ENCODE measurements around the gene SSH2.
"Not testable (repeated sequence)": the region's sequence is repeated elsewhere in the genome, so short reads cannot be mapped to it uniquely, and the experiment has no call there.

The SSH2 gene

DNA sequence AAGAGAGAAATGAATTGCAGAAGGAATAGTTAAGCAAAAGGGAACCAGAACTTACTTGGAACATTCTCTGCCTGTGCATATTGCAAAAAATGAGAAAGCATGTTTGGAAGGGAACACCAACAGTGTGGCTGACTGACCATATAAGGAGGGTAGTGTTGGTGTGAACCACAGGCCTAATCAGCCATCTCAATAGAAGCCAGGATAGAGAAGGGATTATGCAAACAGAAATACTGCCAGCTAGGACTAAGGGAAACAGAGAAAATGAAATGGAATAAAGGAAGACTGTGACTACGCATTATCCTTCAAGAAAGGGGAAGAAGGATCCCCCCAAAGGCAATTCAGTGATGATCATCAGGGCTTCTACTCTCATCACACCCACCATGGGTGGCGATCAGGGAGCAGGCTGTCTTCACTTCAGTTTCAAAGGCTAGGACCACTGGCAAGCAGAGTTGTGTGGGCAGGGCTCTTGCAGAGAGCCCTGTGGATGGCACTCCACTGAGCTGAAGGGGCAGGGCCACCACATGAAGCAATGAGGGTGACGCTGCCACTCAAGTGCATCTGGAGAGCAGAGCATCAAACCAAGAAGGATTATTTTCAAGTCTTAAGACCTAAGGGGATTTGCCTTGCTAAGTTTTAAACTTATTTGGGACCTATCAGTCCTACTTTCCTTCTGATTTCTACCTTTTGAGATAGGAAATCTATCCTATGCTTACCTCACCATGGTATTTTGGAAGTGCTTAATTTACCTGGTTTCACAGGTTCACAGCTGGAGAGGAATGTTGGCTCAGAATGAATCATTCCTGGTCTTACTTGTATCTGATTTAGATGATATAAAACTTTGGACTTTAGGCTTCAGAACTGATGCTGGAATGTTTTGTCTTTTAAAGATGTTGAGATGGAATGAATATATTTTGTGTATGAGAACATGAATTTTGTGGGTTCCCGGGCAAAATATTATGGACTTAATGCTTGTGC, 140.5 kb downstream of the SSH2 start:
- DNase-seq (ENCODE audit: low read depth in 2 of 2, low spot score in 1 of 2): no peak

- no peak for DNase-seq (ENCODE audit: low read depth in 2 of 2, low spot score in 1 of 2)
These were observed 142.0 kb downstream of the SSH2 start for GRCh38 chr17:29787995-29788394.

GRCh38 chr17:29782917-29783316, 147.1 kb downstream of the SSH2 start:
- DNase-seq (ENCODE audit: low read depth in 2 of 2, low spot score in 1 of 2): no peak

DNA sequence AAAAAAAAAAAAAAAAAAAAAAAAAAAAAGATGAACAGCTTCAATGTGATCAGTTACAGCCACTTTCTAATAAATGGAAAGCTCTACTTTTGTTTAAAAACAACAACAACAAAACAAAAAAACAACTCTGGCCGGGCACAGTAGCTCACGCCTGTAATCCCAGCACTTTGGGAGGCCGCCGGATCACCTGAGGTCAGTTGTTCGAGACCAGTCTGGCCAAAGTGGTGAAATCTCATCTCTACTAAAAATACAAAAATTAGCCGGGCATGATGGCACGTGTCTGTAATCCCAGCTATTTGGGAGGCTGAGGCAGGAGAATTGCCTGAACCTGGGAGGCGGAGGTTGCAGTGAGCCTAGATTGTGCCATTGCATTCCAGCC, 150.2 kb downstream of the SSH2 start:
- not testable (repeated sequence) for DNase-seq (ENCODE audit: low read depth in 2 of 2, low spot score in 1 of 2)

DNA sequence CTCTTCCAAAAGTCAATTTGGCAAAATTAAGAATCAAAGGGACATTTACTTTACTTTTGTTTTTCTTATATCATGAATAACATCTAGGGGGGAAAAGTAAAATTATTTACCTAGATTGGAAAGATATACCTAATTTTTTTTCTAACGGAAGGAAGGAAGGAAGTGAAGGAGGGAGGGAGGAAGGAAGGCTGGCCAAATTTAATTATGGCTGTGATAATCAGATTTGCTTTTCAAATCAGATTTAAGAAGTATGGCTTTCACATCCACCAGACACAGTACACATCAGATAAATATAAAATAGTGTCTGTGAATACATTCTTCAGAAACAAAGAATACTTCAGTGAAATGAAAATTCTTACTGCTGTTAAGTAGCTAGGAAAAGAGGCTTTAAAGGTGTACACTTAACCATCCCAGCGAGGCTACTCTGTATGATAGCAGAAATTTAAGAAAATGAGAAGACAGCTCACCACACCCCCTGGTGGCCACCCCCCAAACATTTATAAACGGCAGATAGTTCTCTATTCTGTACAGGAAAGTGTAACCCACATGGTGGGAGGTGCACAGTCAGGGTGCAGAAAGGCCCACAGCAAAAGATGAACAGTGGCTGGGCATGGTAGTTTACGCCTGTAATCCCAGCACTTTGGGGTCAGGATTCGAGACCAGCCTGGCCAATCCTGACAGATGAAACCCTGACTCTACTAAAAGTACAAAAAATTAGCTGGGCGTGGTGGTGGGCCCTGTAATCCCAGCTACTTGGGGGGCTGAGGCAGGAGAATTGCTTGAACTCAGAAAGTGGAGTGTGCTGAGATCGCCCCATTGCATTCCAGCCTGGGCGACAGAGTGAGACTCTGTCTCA, 150.8 kb downstream of the SSH2 start:
- peak; percentile 62 to 69 for DNase-seq (ENCODE audit: low read depth in 2 of 2, low spot score in 1 of 2)

DNA sequence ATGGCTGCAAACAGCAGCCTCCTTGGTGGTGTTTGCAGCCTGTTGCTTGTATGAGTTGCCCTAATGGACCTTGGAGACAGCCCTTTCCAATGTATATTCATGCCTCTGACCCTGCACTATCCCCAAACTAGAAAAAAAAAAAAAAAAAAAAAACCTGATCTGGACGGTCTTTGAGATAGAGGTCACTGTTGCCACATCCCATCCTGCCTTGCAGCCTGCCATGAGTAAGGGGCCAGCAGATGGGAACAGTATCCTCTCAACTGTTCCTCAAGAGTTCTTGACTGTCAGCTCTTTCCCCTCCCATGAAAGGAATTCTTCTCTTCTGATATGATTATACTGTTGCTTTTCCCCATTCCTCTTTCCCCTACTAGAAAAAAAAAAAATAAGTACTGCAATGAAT, 152.4 kb downstream of the SSH2 start:
- DNase-seq (ENCODE audit: low read depth in 2 of 2, low spot score in 1 of 2): no peak

- DNase-seq (ENCODE audit: low read depth in 2 of 2, low spot score in 1 of 2): no peak
These were observed 154.0 kb downstream of the SSH2 start for GRCh38 chr17:29776026-29776425.

GRCh38 chr17:29772981-29773380, 157.0 kb downstream of the SSH2 start:
- DNase-seq (ENCODE audit: low read depth in 2 of 2, low spot score in 1 of 2): no peak

GRCh38 chr17:29771546-29771945, 158.5 kb downstream of the SSH2 start:
- DNase-seq (ENCODE audit: low read depth in 2 of 2, low spot score in 1 of 2): no peak

DNA sequence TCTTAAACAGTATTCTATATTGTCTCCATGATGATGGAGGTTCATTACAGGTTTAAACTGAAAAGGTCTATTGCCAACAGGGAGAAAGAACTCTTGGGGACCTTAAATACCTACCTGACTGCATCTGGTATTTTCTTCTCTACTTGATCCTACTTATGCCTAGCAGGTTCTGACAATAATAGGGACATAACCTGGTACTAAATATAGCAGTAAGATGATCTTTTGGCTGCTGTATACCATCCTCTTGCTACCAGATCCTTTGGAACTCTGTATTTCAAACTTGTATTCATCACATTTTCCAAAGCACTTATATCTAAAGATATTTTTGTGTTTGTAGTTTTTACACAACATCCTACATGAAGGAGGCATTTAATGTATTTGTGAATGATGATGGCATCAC, 160.8 kb downstream of the SSH2 start:
- DNase-seq (ENCODE audit: low read depth in 2 of 2, low spot score in 1 of 2): no peak

GRCh38 chr17:29766796-29767327, 163.2 kb downstream of the SSH2 start:
- DNase-seq (ENCODE audit: low read depth in 2 of 2, low spot score in 1 of 2): no peak

DNA sequence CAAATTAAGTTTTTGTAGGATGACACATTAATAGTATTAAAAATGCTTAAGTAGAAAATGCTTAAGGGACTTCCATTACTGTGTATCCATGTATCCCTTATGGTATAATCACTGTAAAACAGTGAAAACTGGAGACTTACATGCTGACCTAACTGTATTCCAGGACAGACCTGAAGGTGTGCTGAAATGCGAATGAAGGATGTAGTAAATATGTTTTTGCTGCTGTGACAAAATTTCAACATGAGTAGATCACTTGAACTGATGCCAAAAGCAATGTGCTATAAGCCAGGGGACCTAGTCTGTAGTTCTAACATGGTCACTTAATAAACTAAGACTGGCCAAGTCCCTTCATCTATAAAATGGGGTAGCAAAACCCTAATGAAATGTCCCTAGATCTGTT, 165.3 kb downstream of the SSH2 start:
- no peak for DNase-seq (ENCODE audit: low read depth in 2 of 2, low spot score in 1 of 2)

DNA sequence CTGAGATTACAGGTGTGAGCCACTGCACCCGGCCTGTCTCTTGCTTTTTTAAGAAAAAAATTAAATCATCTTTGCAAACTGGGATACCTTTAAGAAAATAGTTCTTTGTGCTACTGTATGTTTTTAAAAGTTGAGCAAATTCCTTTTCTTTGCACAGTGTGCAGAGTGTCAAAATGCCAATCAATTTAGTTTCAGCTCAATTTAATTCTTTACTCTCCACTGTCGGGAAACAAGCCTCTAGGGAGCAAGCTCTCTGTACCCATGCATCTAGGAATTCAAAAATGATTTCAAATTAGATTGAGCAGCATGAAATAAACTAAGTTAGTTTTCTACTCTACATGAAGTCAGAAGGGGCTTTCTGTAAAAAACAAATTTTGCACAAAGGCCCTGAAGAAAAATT, 165.8 kb downstream of the SSH2 start:
- no peak for DNase-seq (ENCODE audit: low read depth in 2 of 2, low spot score in 1 of 2)

GRCh38 chr17:29763273-29763672, 166.8 kb downstream of the SSH2 start:
- no peak for DNase-seq (ENCODE audit: low read depth in 2 of 2, low spot score in 1 of 2)

DNA sequence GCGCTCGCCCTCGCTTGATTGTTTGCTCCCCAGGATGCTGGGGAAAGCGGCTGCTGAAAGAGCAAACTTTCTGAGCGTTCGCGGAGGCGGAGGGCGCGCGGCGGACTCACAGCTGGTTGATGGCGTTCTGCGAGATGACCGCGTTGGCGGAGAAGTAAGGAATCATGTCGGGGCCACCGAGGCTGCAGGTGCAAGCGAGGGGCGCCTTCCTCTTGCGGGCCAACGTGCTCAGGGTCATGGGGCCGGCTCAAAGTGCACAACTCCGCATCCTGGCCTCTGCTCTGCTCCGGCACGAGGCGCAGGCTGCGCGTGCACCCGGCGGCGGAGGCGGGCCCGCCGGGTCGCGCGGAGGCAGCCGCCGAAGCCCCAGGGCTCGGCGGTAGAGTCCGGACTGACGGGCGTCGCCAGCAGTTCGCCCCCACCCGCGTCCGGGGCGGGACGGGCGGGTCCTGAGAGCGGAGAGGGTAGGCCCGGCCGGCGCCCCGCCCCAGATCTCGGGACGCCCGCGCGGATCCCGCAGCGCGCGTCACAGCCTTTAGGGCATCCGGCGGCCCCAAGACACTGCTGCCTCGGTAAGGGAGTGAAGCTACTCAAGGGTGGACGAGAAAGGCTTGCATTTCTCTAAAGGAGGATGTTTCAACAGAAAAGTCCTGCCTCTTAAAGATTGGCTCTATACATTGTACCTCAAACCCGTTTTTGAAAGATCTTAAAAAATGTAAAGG, 168.8 kb downstream of the SSH2 start:
- peak; percentile 75 to 78 for DNase-seq (ENCODE audit: low read depth in 2 of 2, low spot score in 1 of 2)

- DNase-seq (ENCODE audit: low read depth in 2 of 2, low spot score in 1 of 2): peak in 1 of 2 donors; percentile 15
These were observed 169.6 kb downstream of the SSH2 start for GRCh38 chr17:29760279-29761039.

DNA sequence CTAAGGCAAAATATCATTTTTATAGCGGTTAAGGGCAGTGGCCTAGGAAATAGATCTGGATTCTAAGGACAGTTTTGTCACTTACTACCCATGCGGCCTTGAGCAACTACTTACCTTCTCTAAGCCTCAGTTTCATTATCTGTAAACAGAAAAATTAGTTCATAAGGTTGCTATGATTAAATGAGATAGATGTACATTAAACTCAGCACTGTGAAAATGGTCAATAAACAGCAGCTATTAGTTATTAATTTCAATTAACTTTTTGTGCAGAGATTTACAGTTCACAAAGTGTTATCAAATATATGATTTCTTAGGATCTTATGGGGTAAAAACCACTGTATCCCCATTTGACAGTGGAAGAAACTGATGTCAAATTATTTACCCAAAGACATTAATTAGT, 171.8 kb downstream of the SSH2 start:
- no peak for DNase-seq (ENCODE audit: low read depth in 2 of 2, low spot score in 1 of 2)

DNA sequence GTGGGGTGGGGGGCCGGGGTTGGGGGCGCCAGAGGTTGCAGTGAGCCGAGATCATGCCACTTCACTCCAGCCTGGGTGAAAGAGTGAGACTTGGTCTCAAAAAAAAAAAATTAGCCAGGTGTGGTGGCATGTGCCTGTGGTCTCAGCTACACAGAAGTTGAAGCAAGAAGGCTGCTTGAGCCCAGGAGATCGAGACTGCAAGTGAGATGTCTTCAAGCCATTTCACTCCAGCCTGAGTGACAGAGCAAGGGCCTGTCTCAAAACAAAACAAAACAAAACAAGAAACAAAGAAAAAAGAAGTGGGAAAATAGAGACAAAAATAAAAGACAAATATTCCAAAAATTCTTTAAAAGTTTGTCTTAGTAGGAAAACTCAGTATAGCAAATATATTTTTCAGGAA, 172.2 kb downstream of the SSH2 start:
- no peak for DNase-seq (ENCODE audit: low read depth in 2 of 2, low spot score in 1 of 2)

- no peak for DNase-seq (ENCODE audit: low read depth in 2 of 2, low spot score in 1 of 2)
These were observed 176.1 kb downstream of the SSH2 start for GRCh38 chr17:29753845-29754439.

Data from stimulated activated CD8-positive, alpha-beta memory T cell treated with anti-CD3 and anti-CD28 coated beads, Interleukin-4, amount 100 ng/mL, for 1 hour (primary cell).